IPS DF 6.9 (cell line): Measurements from ENCODE around the gene CCDC13.

ENCODE experiments used
- DNase-seq: peaks from one replicate; pipeline ENCODE4 v3.0.0-alpha.2; 2013; ENCODE audit warnings: low read depth, low spot score
- H3K27ac ChIP-seq: one replicate; pipeline ENCODE4 v1.5.1; 2013; ENCODE audit warnings: low read length, control low read depth
- H3K27me3 ChIP-seq: 2 replicates; pipeline ENCODE4 v1.6.1; 2013; ENCODE audit warnings: mild to moderate bottlenecking, low read length; ENCODE audit not compliant: control insufficient read depth, insufficient read depth
- H3K36me3 ChIP-seq: 2 replicates; pipeline ENCODE4 v1.6.1; 2013; ENCODE audit warnings: low read length; ENCODE audit not compliant: control insufficient read depth, insufficient read depth
- H3K4me1 ChIP-seq: 2 replicates; pipeline ENCODE4 v1.6.1; 2013; ENCODE audit warnings: low read length; ENCODE audit not compliant: control insufficient read depth, insufficient read depth
- H3K4me3 ChIP-seq: 2 replicates; pipeline ENCODE4 v1.5.1; 2013; ENCODE audit warnings: mild to moderate bottlenecking, low read length
- H3K9me3 ChIP-seq: 2 replicates; pipeline ENCODE4 v1.6.1; 2013; ENCODE audit warnings: low read length, inconsistent platforms; ENCODE audit not compliant: control insufficient read depth, insufficient read depth
- WGBS: extraction: QIAGEN DNeasy Blood & Tissue Kit; methylation state at CpG from one replicate; pipeline ENCODE4 v1.1.7; 2013; ENCODE audit warnings: mixed read lengths, missing lambda C conversion rate; ENCODE audit not compliant: insufficient read length, insufficient coverage; 5-methylcytosine and 5-hydroxymethylcytosine counted together

CCDC13 gene

DNA sequence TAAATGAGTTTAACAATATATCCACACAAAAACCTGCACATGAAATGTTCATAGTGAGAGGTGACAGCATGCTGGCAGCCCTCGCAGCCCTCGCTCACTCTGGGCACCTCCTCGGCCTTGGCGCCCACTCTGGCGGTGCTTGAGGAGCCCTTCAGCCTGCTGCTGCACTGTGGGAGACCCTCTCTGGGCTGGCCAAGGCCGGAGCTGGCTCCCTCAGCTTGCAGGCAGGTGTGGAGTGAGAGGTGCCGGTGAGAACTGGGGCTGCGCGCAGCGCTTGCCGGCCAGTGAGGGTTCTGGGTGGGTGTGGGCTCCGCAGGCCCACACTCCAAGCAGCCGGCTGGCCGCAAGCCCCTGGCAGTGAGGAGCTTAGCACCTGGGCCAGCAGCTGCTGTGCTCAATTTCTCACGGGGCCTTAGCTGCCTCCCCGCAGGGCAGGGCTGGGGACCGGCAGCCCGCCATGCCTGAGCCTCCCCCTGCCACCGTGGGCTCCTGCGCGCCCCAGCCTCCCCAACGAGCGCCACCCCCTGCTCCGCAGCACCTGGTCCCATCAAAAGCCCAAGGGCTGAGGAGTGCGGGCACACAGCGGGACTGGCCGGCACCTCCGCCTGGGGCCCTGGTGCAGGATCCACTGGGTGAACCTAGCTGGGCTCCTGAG is 3.4 kb downstream of the CCDC13 start:
- Histone ChIP-seq H3K4me3 (no peak overlapping the region), H3K4me1 (no peaks in the 10 kb centered on the region), H3K27ac (no peak overlapping the region), H3K9me3 (no peaks in the 10 kb centered on the region; the same call in 1 of the 2 replicates), H3K27me3 (no peaks in the 10 kb centered on the region), H3K36me3 (no peaks in the 10 kb centered on the region)
- no peak for DNase-seq
- no CpG with 5 or more reads among the region's 28 CpGs for WGBS

DNA sequence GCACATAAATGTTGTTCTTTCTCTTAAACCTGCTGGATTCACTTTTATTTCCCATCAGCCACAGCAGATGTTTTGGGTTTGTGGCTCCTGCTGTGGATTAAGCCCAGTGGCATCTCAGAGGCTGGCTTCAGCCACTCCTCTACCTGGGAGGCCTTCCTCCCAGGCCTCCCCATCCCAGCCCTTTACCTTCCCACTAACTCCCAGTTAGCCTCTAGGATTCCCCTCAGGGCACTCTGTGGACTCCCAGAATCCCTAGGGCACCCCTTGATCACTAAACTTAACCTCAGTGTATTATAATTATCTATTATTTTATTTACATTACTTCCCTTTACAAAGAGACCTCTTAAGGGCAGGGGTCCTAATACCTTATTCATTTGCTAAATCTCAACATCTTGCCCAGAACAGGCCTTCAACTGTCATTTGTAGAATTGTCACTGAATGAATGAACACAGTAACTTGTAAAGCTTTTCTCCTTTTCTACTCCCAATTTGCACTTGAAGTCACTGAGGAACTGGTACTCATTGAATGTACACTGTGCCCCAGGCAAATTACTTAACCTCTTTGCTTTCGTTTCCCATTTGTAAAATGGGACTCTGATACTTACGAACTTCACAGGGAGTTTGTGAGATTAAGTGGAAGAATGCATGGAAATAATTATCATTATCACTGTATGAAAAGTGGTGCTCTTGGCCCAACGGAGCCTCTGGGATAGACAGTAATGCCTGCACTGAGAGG is 8.3 kb downstream of the CCDC13 start:
- no peak overlapping the region for H3K4me3 ChIP-seq
- no peak for DNase-seq
- no peaks in the 10 kb centered on the region for H3K36me3 ChIP-seq
- WGBS = no CpG with 5 or more reads among the region's 3 CpGs
- no peaks in the 10 kb centered on the region; the same call in 1 of the 2 replicates for H3K9me3 ChIP-seq
- H3K27me3 ChIP-seq = no peaks in the 10 kb centered on the region
- peaks cover 2% of the 10 kb centered on the region; the same call in 1 of the 2 replicates for H3K4me1 ChIP-seq
- no peak overlapping the region for H3K27ac ChIP-seq

DNA sequence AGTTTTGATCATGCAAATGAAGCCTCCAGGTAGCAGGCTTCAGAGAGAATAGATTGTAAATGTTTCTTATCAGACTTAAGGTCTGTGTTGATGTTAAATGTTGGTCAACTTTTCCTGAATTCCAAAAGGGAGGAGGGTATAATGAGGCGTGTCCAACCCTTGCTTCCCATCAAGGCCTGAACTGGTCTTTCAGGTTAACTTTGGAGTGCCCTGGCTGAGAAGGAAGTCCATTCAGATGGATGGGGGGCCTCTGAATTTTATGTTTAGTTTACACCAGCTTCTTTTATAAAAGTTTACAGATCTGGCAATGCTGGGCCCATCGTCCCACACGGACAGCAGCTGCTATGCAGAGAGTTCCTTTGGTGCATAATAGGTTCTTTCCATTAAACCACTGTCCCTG is 8.9 kb downstream of the CCDC13 start:
- H3K4me1 ChIP-seq = peaks cover 2% of the 10 kb centered on the region; the same call in 1 of the 2 replicates
- H3K4me3 ChIP-seq = no peak overlapping the region
- H3K36me3 ChIP-seq = no peaks in the 10 kb centered on the region
- no peak for DNase-seq
- WGBS = no CpG with 5 or more reads among the region's 3 CpGs
- no peak overlapping the region for H3K27ac ChIP-seq
- no peaks in the 10 kb centered on the region for H3K9me3 ChIP-seq
- no peaks in the 10 kb centered on the region for H3K27me3 ChIP-seq

DNA sequence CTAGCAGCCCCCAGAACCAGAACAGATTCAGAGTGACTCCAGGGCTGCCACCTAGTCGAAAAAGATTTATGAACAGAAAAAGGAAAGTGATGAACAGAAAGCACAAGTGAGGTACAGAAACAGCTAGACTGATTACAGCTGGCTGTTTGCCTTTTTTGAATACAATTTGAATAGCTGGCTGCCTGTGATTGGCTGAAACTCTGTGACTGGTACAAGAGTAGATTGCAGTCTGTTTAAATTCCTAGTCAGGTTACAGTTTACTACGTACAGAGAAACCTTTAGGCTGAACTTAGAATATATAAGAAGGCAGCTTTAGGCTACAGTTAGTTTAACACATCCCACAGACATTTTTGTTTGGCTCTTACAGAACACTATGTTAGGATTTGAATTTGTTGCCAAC is 10.0 kb downstream of the CCDC13 start:
- DNase-seq = no peak
- Histone ChIP-seq H3K27me3 (no peaks in the 10 kb centered on the region), H3K4me1 (peaks cover 2% of the 10 kb centered on the region; the same call in 1 of the 2 replicates), H3K9me3 (no peaks in the 10 kb centered on the region), H3K4me3 (no peak overlapping the region), H3K36me3 (no peaks in the 10 kb centered on the region), H3K27ac (no peak overlapping the region)
- no CpG with 5 or more reads among the region's 2 CpGs for WGBS

DNA sequence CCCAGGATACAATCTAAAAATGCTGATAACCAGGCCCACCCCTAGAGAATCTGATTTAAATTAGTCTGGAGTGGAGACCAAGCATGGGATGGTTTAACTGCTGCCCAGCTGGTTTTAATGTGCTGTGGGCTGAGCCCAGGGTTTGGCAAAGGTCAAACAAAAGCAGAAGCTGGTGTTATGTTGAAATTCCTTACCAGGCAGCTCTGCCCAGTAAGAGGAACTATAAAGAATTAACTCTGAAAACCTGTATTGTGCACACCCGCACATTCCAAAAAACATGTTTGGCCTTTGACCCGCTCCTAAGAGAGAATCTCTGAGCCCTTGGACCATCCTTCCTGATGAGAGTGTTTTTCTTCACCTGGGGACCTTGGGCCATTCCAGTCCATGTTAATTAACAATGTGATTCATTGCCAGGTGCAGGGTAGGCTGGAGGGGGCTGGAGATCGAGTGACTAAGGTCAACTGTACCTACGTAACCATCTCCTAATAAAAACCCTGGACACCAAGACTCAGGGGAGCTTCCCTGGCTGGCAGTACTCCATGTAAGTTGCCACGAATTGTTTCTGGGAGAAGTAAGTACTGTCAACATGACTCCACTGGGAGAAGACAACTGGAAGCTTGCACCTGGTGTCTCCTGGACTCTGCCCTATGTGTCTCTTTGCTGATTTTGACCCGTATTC is 10.9 kb downstream of the CCDC13 start:
- no peak overlapping the region for H3K27ac ChIP-seq
- no peaks in the 10 kb centered on the region for H3K27me3 ChIP-seq
- no peak for DNase-seq
- no peaks in the 10 kb centered on the region for H3K9me3 ChIP-seq
- H3K4me1 ChIP-seq = peaks cover 2% of the 10 kb centered on the region; the same call in 1 of the 2 replicates
- H3K36me3 ChIP-seq = no peaks in the 10 kb centered on the region
- WGBS = no CpG with 5 or more reads among the region's 6 CpGs
- no peak overlapping the region for H3K4me3 ChIP-seq

DNA sequence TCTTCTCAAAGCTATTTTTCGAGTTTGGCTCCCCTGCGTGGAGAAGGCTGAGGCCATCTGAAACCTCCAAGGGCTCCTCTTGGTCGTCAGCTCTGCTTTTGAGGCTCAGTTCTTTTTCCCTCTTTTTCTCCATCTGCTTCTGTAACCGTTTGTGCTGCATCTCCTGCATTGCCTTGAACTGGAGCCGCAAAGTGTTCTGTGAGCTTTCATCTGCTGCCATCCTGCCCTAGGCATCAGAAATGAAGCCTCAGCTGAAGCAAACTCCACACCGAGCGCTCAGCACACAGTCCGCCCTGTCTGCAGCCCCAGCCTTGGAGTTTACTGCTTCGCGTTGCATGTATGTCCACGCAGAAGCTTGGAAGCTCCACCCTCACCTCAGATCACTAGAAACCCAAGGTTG is 14.9 kb downstream of the CCDC13 start:
- no peak for DNase-seq
- Histone ChIP-seq H3K36me3 (no peaks in the 10 kb centered on the region), H3K27me3 (no peaks in the 10 kb centered on the region), H3K4me3 (no peak overlapping the region), H3K9me3 (no peaks in the 10 kb centered on the region), H3K4me1 (no peaks in the 10 kb centered on the region), H3K27ac (no peak overlapping the region)
- no CpG with 5 or more reads among the region's 11 CpGs for WGBS

DNA sequence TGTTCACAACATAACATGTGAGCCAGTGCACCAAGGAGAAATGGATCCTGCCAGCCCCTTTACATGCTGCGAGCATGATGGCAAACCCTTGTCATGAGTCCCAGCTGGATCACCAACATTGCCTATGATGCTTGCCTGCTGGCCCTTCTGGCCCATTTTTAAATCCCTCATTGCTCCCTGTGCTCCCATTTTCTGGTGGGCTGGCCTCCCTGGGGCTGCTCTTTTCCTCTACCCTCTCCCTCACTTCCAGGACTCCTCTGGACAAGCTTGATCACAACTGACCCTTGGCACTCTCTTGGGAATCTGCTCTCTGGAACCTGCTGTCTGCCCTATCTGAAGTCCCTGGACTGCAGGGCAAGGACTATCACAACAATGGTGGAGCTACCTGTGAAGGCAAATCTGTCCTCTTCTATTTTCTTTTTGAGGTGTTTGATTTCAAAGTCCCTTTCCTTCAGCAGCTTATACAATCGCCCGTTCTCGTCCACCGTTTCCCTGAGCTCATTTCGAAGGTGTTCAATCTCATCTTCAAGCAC is 16.3 kb downstream of the CCDC13 start:
- WGBS = no CpG with 5 or more reads among the region's 6 CpGs
- DNase-seq = no peak
- Histone ChIP-seq H3K4me1 (no peaks in the 10 kb centered on the region), H3K36me3 (no peaks in the 10 kb centered on the region), H3K27ac (no peak overlapping the region), H3K27me3 (no peaks in the 10 kb centered on the region), H3K4me3 (no peak overlapping the region), H3K9me3 (no peaks in the 10 kb centered on the region)

DNA sequence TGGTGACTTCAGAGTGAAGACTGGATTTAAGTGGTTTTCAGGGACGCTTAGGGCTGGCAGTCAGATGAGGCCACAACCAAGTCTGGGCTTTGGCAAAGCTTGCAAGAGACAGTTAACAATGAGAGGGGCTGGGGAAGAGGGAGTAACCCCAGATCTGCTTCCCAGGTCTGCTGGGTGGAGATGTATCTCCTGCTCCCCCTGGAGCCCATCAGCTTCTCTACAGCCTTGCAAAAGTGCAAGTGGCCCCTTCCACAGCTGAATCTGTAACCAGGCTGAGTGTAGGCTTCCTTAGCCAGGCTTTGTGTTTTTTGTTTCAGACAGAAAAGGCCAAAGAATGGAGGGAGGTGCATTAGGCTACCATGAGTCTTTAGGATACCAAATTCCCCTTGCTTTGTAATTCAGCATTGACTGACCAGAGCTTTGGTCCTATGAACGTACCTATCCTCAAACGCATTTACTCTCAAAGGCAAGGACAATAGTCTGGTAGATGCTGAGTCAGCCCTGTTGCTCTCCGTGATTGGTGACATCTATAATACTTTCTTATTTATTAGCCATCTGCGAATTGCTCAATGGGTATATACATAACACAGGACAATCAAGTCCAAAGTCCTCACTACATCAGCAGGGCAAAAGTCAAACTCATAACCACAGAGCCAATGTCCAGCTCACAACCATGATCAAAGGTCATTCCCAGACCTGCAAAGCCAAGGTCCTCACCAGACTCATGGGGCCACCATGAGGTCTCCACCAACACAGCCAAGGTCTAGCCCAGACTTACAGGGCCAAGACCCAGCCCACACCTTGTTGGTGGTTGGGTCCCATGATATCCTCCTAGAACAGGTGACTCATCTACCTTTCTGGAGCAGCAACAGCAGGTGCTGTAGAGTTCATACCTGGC is 17.1 kb downstream of the CCDC13 start:
- H3K4me1 ChIP-seq = no peaks in the 10 kb centered on the region
- H3K4me3 ChIP-seq = no peak overlapping the region
- no peaks in the 10 kb centered on the region for H3K9me3 ChIP-seq
- no CpG with 5 or more reads among the region's 5 CpGs for WGBS
- no peak for DNase-seq
- no peaks in the 10 kb centered on the region for H3K36me3 ChIP-seq
- no peak overlapping the region for H3K27ac ChIP-seq
- no peaks in the 10 kb centered on the region for H3K27me3 ChIP-seq

DNA sequence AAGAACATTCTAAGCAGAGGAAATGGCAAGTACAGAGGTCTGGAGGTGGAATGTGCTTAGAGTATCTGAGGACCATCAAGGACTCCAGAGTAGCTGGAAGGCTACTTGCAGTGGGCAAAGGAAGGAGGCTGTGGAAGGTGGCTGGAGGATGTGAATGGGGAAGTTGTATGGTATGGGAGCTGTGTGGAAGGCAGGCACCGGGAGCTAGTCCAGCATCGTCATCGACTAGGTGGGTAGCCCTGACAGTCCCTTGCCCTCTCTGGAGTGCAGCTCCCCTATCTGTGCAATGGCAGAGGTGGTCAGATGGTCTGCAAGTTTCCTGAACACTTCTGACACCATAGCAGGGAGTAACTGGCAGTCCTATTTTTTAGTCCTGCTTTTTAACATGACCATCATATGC is 19.3 kb downstream of the CCDC13 start:
- no CpG with 5 or more reads among the region's 3 CpGs for WGBS
- no peak for DNase-seq
- Histone ChIP-seq H3K27me3 (no peaks in the 10 kb centered on the region), H3K36me3 (0 out of 2 replicates have a peak, but pooled peaks cover 2% of the 10 kb centered on the region), H3K9me3 (no peaks in the 10 kb centered on the region), H3K4me1 (no peaks in the 10 kb centered on the region), H3K27ac (no peak overlapping the region), H3K4me3 (no peak overlapping the region)

DNA sequence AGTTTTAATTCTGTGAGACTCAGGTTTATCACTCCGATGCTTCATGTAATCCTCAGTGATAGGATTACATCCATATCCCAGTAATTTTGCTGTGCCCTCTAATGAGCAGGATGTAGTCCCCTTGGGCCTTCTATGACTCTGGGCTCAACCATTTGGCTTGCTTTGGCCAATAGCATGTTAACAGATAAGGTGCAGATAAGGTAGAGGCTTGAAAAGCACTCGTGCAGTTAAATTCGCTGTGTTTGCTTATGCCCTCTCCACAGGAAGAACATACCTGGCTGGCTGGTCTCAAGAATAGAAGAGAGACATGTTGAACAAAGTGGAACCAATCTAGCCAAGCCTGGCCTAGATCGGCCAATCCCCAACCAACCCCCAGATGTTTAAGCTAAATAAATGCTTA is 20.1 kb downstream of the CCDC13 start:
- H3K27ac ChIP-seq = no peak overlapping the region
- no peak for DNase-seq
- no CpG with 5 or more reads among the region's 4 CpGs for WGBS

More for the DNA sequence above, 20.1 kb downstream of the CCDC13 start:
- no peak overlapping the region for H3K4me3 ChIP-seq
- H3K36me3 ChIP-seq = 0 out of 2 replicates have a peak, but pooled peaks cover 2% of the 10 kb centered on the region
- no peaks in the 10 kb centered on the region for H3K9me3 ChIP-seq
- no peaks in the 10 kb centered on the region for H3K27me3 ChIP-seq
- H3K4me1 ChIP-seq = no peaks in the 10 kb centered on the region
